ENCODE data around the gene TMEM63A. TPM values are rescaled to one million over a fixed set of nuclear protein-coding genes. Genes with fewer than 3 reads are reported as not detected.

Gene TMEM63A
- total and polyA plus RNA-seq, 10 of the 15 experiments (the other 5 are each of a cell fraction or from before 2014, with no cell fraction given): 1.3 to 33.5 (median 15.2) TPM

GRCh38 chr1:225830841-225831240 is 51.3 kb downstream of the TMEM63A start (continued):
- TF ChIP-seq E2F8 (IDR thresholded peaks at IDR 0.05; ENCODE audit: low read depth, partially characterized antibody) (no peak), ZNF24 (IDR thresholded peaks at IDR 0.05) (no peak)

- Histone ChIP-seq H3K79me2 (ENCODE audit: control insufficient read depth, insufficient read depth, low read length) (no peaks in the 10 kb centered on the region), H4K20me1 (ENCODE audit: control insufficient read depth, insufficient read depth) (no peaks in the 10 kb centered on the region), H3K9ac (ENCODE audit: control insufficient read depth, insufficient read depth, low read length) (no peak overlapping the region), H3K27me3 (replicated peaks in 1 of 2; ENCODE audit: control insufficient read depth in 2 of 2, insufficient read depth in 2 of 2, low read length in 1 of 2) (no peaks in the 10 kb centered on the region), H2AFZ (ENCODE audit: control insufficient read depth, low read depth, low read length) (no peak overlapping the region), H3K4me3 (no peak overlapping the region), H3K27ac (ENCODE audit: control insufficient read depth, insufficient read depth) (no peak overlapping the region), H3K4me1 (ENCODE audit: control insufficient read depth, insufficient read depth, low read length) (no peaks in the 10 kb centered on the region), H3K9me3 (replicated peaks; ENCODE audit: control insufficient read depth, insufficient read depth, low read length) (no peaks in the 10 kb centered on the region), H3K36me3 (ENCODE audit: control insufficient read depth in 2 of 2, insufficient read depth in 2 of 2, low read length in 1 of 2) (no peaks in the 10 kb centered on the region), H3K4me2 (ENCODE audit: control insufficient read depth, insufficient read depth) (no peak overlapping the region)
- ATAC-seq (no peak), FAIRE-seq (no peak), DNase-seq (ENCODE audit: low read depth, low spot score) (no peak)
- ChIA-PET SMC1A (ENCODE audit: uncharacterized antibody, unreplicated experiment) (no interaction called here), CTCF (no interaction called here), POLR2A (no interaction called here), RAD21 (ENCODE audit: unreplicated experiment) (no interaction called here)
- in situ Hi-C loops (cut with MboI) (no loop called here), intact Hi-C loops (cut with micrococcal nuclease; ENCODE audit: unreplicated experiment) (no loop called here)
- no TSS peak for BruUV-seq (replicated peaks)
- no peak for TF ChIP-seq TARDBP (IDR thresholded peaks at IDR 0.05; ENCODE audit: borderline replicate concordance)
- TF ChIP-seq CBX5 (IDR thresholded peaks at IDR 0.05; ENCODE audit: low read depth): no peak
- TF ChIP-seq E2F8 (IDR thresholded peaks at IDR 0.05; ENCODE audit: low read depth, partially characterized antibody): no peak
- TF ChIP-seq HDGF (IDR thresholded peaks at IDR 0.05): no peak
- TF ChIP-seq GATAD2B (conservative IDR thresholded peaks at IDR 0.05; ENCODE audit: low read depth): no peak
- TF ChIP-seq POLR2AphosphoS2 (IDR thresholded peaks at IDR 0.05; ENCODE audit: low read depth, low read length): no peak
- TF ChIP-seq ZNF384 (IDR thresholded peaks at IDR 0.05; ENCODE audit: borderline replicate concordance, low read depth, low read length): no peak
- no peak for TF ChIP-seq NFYA (IDR thresholded peaks at IDR 0.05; ENCODE audit: borderline replicate concordance, low read depth, low read length)
- 60% methylated on average over 14 of the region's 14 CpGs for WGBS (ENCODE audit: insufficient coverage, insufficient replicate concordance, low lambda C conversion rate, missing lambda C conversion rate)
Observed at GRCh38 chr1:225828706-225829345, 53.4 kb downstream of the TMEM63A start.
